ENCODE measurements around the gene CPA1. TPM values are rescaled to one million over a fixed set of nuclear protein-coding genes. Genes with fewer than 3 reads are reported as not detected.

Gene CPA1
- total and polyA plus RNA-seq, 10 donors: 0.79 to 8.1 (median 2.2) TPM

- intact Hi-C loops (cut with DNase I; ENCODE audit: low total_unique reads): no loop called here
- Histone ChIP-seq H3K4me1 (peaks cover 7 to 51% (median 21%) of the 10 kb centered on the region in 6 donors), H3K4me3 (no peak overlapping the region), H3K36me3 (no peaks in the 10 kb centered on the region), H3K9me3 (no peaks in the 10 kb centered on the region), H3K27me3 (replicated peaks in 1 of 7) (no peaks in the 10 kb centered on the region), H3K27ac (no peak overlapping the region)
- no peak for TF ChIP-seq CTCF (IDR thresholded peaks at IDR 0.05 in 8 of 11, conservative IDR thresholded peaks at IDR 0.05 in 3 of 11)
- 54 to 71% (median 70%) methylated on average over 2 of the region's 2 CpGs for WGBS, 5 donors
- no peak for DNase-seq
These were observed 55.1 kb downstream of the CPA1 start for GRCh38 chr7:130435311-130435854.

GRCh38 chr7:130436253-130436652 is 56.0 kb downstream of the CPA1 start:
- no peaks in the 10 kb centered on the region for H3K9me3 ChIP-seq
- intact Hi-C loops (cut with DNase I; ENCODE audit: low total_unique reads): no loop called here
- TF ChIP-seq POLR2AphosphoS5 (IDR thresholded peaks at IDR 0.05): no peak
- no peak for TF ChIP-seq CTCF (IDR thresholded peaks at IDR 0.05 in 8 of 11, conservative IDR thresholded peaks at IDR 0.05 in 3 of 11)
- no peak for TF ChIP-seq POLR2A (IDR thresholded peaks at IDR 0.05)
- H3K36me3 ChIP-seq: no peaks in the 10 kb centered on the region
- H3K27ac ChIP-seq: no peak overlapping the region
- peaks cover 4 to 47% (median 21%) of the 10 kb centered on the region in 6 donors for H3K4me1 ChIP-seq
- H3K27me3 ChIP-seq (replicated peaks in 1 of 7): no peaks in the 10 kb centered on the region
- WGBS, 5 donors: 86 to 93% (median 91%) methylated on average over 1 of the region's 1 CpG
- DNase-seq: no peak
- no peak overlapping the region for H3K4me3 ChIP-seq

Other genes starting within 250 kb of the CPA1 start
- gene TMEM209, start 175.1 kb upstream of the CPA1 start, total RNA-seq: 10 to 100 TPM; 15.5 to 25.4 (median 19.1) TPM
- gene TMEM209, start 175.1 kb upstream of the CPA1 start, polyA plus RNA-seq: 1 to 10 TPM; 5.9 to 9.0 (median 8.1) TPM
- not detected for gene SSMEM1, start 172.6 kb upstream of the CPA1 start, total RNA-seq
- not detected for gene SSMEM1, start 172.6 kb upstream of the CPA1 start, polyA plus RNA-seq
- gene CPA2, start 113.6 kb upstream of the CPA1 start, total RNA-seq: 1 to 10 TPM in 1 of 7 donors, under 1 TPM in 1, not detected in 5; 0.84 to 1.5 TPM
- gene CPA2, start 113.6 kb upstream of the CPA1 start, polyA plus RNA-seq: under 1 TPM; 0.13 to 0.28 (median 0.21) TPM
- gene CPA4, start 87.3 kb upstream of the CPA1 start, total RNA-seq: 1 to 10 TPM in 3 of 7 donors, under 1 TPM in 4; 0.40 to 3.3 (median 0.93) TPM
- gene CPA4, start 87.3 kb upstream of the CPA1 start, polyA plus RNA-seq: under 1 TPM; 0.15 to 0.64 (median 0.20) TPM
- under 1 TPM in 1 of 7 donors, not detected in 6; 0.44 TPM for gene CPA5, start 35.7 kb upstream of the CPA1 start, total RNA-seq
- 1 to 10 TPM in 1 of 3 donors, under 1 TPM in 2; 0.26 to 3.6 (median 0.46) TPM for gene CPA5, start 35.7 kb upstream of the CPA1 start, polyA plus RNA-seq
- 10 to 100 TPM; 11.1 to 19.3 (median 15.6) TPM for gene CEP41, start 60.5 kb downstream of the CPA1 start, total RNA-seq
- gene CEP41, start 60.5 kb downstream of the CPA1 start, polyA plus RNA-seq: 1 to 10 TPM; 2.3 to 4.4 (median 4.1) TPM
- gene MEST, start 111.6 kb downstream of the CPA1 start, total RNA-seq: 100 to 1,000 TPM in 5 of 7 donors, 10 to 100 TPM in 2; 45.1 to 198 (median 151) TPM
- 10 to 100 TPM; 11.2 to 24.6 (median 11.2) TPM for gene MEST, start 111.6 kb downstream of the CPA1 start, polyA plus RNA-seq